ENCODE data around the gene PIK3IP1.
"Not testable (repeated sequence)": the region's sequence is repeated elsewhere in the genome, so short reads cannot be mapped to it uniquely, and the experiment has no call there.

The PIK3IP1 gene

DNA sequence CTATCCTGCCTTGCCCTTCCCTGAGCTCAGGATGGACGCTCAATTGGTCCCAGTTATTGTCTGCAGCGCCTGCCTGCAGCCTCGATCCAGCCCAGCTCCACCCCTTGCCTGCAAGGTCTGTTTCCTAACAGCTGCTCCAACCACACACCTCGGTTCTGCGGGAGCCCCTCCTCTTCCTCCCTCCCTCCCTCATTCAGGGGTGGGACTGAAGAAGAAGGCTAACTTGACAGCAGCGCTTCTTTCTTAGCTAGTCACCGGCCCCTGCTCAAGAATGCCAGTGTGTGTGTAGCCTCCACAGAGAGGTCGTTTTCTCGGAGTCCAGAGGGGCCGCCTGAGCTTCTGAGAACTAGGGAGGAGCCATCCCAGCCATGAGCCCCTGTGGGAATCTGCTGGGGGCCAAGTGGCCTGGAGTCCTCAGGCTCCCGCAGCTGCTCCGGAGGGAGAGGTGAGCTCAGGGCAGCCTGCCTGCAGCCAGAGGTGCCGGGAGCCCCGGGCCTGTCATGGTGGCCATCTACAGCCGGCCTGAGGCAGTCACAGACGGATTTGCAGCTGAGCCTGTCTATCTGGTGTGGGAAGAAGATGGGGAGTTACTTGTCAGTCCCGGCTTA, 44.0 kb downstream of the PIK3IP1 start:
- DNase-seq, result no peak

DNA sequence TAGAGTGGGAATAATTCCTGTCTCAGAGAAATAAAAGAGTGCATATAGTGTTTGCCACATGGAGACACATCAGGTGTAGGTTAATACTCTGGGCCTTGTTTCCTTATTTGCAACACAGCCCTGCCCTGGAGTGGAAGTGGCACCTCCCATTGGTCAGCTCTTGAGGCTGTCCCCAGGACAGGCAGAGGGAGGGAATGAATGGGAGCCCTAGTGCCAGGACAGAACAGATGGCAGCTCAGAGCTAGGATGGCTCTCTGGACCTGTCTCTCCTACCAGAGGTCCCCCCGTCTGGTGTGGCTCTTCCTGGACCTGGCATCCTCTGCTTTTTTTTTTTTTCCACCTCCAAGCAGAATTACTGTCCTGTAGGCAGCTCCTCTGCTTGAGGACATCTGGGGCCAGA, 44.6 kb downstream of the PIK3IP1 start:
- no peak for DNase-seq

DNA sequence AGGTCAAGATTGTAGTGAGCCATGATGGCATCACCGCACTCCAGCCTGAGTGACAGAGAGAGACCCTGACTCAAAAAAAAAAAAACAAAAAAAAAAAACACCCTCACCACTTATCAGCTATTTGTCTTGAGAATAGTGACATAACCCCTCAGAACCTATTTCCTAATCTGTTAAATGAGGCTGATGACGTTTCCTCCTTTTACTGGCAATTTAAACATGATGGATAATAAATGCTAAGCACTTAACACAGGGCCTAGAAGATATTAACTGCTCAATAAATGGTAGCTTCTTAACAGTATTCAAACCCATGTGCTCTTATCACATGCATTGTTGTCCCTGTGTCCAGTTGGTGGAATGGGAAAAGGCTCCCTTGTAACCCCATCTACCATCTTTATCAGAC, 45.6 kb downstream of the PIK3IP1 start:
- DNase-seq, result no peak

GRCh38 chr22:31245998-31246397, 46.3 kb downstream of the PIK3IP1 start:
- DNase-seq, result not testable (repeated sequence)

GRCh38 chr22:31244943-31245451, 47.3 kb downstream of the PIK3IP1 start:
- DNase-seq, result no peak

DNA sequence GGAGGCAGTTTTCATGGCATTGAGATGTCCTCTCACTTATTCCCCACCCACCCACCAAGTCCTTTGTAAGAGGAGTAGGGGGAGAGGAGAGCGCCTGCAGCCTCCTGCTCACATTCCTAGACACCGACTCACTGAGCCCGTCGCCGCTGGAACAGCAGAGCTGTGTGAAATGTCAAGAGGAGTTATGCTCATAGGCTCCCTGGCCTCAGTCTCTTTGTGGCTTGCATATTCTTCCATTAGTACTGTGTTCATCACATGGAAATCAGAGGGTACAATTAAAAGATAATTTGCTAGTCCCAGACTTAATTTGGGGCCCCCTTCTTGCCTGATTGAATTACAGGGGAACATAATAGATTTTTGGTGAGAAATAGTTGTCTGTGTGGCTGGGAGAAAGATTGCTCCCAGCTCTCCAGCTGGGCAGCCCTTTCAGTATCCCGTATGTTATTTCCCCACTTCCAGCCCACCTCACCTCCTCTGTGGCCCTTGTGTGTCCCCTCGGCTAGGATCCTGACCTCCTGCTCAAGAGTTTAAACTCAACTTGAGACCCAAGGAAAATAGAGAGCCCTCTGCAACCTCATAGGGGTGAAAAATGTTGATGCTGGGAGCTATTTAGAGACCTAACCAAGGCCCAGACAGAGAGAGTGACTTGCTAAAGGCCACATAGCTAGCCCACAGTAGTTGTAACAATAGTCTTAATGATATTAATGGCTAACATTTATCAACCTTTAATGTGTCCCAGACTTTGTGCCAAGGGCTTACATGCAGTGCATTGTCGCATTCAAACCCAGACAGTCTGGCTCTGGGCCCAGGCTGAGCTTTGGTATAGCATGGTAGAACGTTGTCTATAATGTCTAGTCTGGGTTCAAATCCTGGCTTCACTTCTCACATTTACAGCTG, 48.0 kb downstream of the PIK3IP1 start:
- no peak for DNase-seq

- no peak for DNase-seq
Observed at GRCh38 chr22:31243339-31244045, 48.8 kb downstream of the PIK3IP1 start.

- DNase-seq, result no peak
Observed at GRCh38 chr22:31241936-31242335, 50.4 kb downstream of the PIK3IP1 start.

DNA sequence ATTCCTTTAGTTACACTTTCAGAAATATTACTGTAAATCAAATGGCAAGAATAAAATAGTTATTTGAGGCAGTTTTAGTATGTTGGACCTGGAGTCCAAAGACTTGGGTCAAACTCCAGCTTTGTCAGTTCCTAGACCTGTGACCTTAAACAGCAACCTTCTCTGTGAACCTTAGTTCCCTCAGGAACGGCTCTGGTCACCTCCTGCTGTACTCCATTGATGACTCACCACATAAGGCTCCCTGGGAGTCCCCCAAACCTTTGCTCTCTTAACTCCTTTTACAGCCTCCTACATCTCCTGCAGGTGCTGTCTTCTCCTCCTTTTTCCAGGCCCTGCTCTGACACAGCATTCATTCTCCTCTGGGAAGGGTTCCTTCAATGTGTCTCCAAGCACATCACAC, 51.1 kb downstream of the PIK3IP1 start:
- no peak for DNase-seq

DNA sequence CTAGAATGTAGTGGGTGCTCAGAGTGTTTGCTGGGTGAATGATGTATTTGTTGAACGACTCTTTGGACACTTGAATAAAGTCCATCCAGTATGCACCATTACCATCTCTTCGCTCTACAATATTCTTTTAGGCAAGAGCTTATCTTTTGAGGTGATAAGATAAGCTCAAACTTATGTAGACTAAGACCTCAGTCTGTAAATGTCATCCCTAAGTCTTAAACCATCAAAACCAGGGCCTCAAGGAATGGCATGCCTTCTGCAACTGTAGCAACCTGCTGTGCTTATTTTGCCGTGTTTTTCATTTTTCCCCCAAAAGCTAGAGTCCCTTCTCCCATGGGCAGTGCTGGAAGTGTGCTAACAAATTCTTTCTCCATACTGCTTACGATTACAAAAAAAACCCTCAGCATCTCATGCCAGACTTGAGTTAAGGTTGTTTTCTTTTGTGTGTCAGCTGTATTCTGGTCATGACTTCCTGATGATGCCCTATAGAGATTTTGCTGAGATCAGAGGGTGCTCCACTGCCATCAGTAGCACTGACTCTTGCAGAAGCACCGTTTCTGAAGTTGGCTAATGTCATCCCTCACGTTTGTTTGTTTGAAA, 52.4 kb downstream of the PIK3IP1 start:
- DNase-seq, result no peak

- DNase-seq, result no peak
Observed at GRCh38 chr22:31238057-31238456, 54.2 kb downstream of the PIK3IP1 start.

DNA sequence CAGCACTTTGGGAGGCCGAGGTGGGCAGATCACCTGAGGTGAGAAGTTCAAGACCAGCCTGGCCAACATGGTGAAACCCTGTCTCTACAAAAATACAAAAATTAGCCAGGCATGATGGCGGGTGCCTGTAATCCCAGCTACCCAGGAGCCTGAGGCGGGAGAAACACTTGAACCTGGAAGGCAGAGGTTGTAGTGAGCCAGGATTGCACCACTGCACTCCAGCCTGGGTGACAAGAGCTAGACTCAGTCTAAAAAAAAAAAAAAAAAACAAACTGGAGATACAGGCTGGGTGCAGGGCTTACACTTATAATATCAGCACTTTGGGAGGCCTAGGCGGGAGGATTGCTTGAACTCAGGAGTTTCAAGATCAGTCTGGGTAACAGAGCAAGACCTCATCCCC, 56.2 kb downstream of the PIK3IP1 start:
- DNase-seq, result not testable (repeated sequence)

GRCh38 chr22:31235081-31235480, 57.2 kb downstream of the PIK3IP1 start:
- DNase-seq, result no peak

GRCh38 chr22:31233001-31233400, 59.3 kb downstream of the PIK3IP1 start:
- DNase-seq, result no peak

Measured in NCI-H1092 (cell line).